Gastrocnemius medialis (tissue), 4 donors: ENCODE measurements around the gene JAG1. TPM values are rescaled to one million over a fixed set of nuclear protein-coding genes. Genes with fewer than 3 reads are reported as not detected.

Experiments used
- ATAC-seq, 2 donors: fragments of 150-250 bp; one replicate each; pipeline ENCODE4 v1.9.1; 2016
- DNase-seq, 2 donors: peaks; one replicate each; pipeline ENCODE4 v3.0.0-alpha.2; 2019
- H3K27ac ChIP-seq, 4 donors: fragments of 200-600 bp; sonication (generic); 1 replicate in 1 of 4; 2 replicates in 3 of 4; pipeline ENCODE4 v1.5.1; 2016 to 2018; ENCODE audit warnings: mild to moderate bottlenecking in 2 of 4, moderate library complexity in 1 of 4
- H3K27me3 ChIP-seq, 3 donors: fragments of 200-600 bp; sonication (generic) in 2 of 3; 1 replicate in 1 of 3; 2 replicates in 2 of 3; pipeline versions ENCODE4 v1.5.1 to v1.6.0; 2016 to 2019; ENCODE audit warnings: mild to moderate bottlenecking in 1 of 3, moderate library complexity in 1 of 3
- H3K36me3 ChIP-seq, 2 donors: fragments of 200-600 bp; sonication (generic) in 1 of 2; one replicate each; pipeline ENCODE4 v1.5.1; 2017 to 2018
- H3K4me1 ChIP-seq, 2 donors: fragments of 200-600 bp; sonication (generic) in 1 of 2; one replicate each; pipeline ENCODE4 v1.5.1; 2016 to 2017; ENCODE audit warnings: mild to moderate bottlenecking in 2 of 2
- H3K4me3 ChIP-seq, 4 donors: fragments of 200-600 bp; sonication (generic) in 3 of 4; 1 replicate in 1 of 4; 2 replicates in 3 of 4; pipeline ENCODE4 v1.5.1; 2016 to 2019; ENCODE audit warnings: mild to moderate bottlenecking in 2 of 4
- H3K9me3 ChIP-seq, 3 donors: fragments of 200-600 bp; sonication (generic) in 2 of 3; 1 replicate in 1 of 3; 2 replicates in 2 of 3; pipeline ENCODE4 v1.5.1; 2016 to 2019
- POLR2A ChIP-seq, 2 donors: fragments of 450-650 bp; IDR thresholded peaks; one replicate each; pipeline ENCODE4 v1.6.1; 2017; ENCODE audit warnings: antibody characterized with exemption in 2 of 2, mild to moderate bottlenecking in 2 of 2, moderate library complexity in 2 of 2
- in situ Hi-C, 4 donors: fragments of 200-750 bp; cut with MboI; loops; one replicate each; pipeline versions ENCODE4 v1.15.0 to v1.8.0; 2017; ENCODE audit warnings: low sequenced_read_pairs in 4 of 4
- intact Hi-C: fragments of 100-400 bp; cut with DNase I; formaldehyde crosslinking; loops from one replicate; pipeline ENCODE4 v1.15.1; 2023; ENCODE audit warnings: low total_unique reads
- total RNA-seq, 4 donors: library from RNA; depleted of rRNA; stranded (reverse); fragments of >200 nt; gene quantifications; one replicate each; pipeline versions ENCODE4 v1.1.0 to v1.2.3, GENCODE V29; 2016
- TF ChIP-seq, protein P1 (sequence below), 5 experiments: fragments of 450-650 bp in 3 of 5; fragments of 200-600 bp in 2 of 5; sonication (generic) in 2 of 5; IDR thresholded peaks in 4 of 5; conservative IDR thresholded peaks in 1 of 5; 1 replicate in 4 of 5; 2 replicates in 1 of 5; pipeline ENCODE4 v1.5.1; 2016 to 2019; ENCODE audit warnings: antibody characterized with exemption in 5 of 5, mild to moderate bottlenecking in 3 of 5, moderate library complexity in 3 of 5

The JAG1 gene
- total RNA-seq, 4 donors from 2014 or later, result 10.3 to 19.6 (median 13.2) TPM

GRCh38 chr20:10662661-10663458 is 10.9 kb downstream of the JAG1 start:
- in situ Hi-C loops, result loop anchor here in 1 of 4 donors (25.0 kb wide), 1 partner anchor 1249 kb away; the partner anchor contains the start of gene BTBD3
- intact Hi-C loops, result no loop called here
- Histone ChIP-seq H3K36me3 (peaks cover 0 to 5% of the 10 kb centered on the region in 2 donors), H3K4me1 (peaks cover 44 to 81% of the 10 kb centered on the region in 2 donors), H3K4me3 (no peak overlapping the region), H3K27me3 (no peaks in the 10 kb centered on the region), H3K27ac (peak overlapping the region in 3 of 4 donors; percentile 5 to 50 (median 25)), H3K9me3 (no peaks in the 10 kb centered on the region)
- TF ChIP-seq, protein P1, sequence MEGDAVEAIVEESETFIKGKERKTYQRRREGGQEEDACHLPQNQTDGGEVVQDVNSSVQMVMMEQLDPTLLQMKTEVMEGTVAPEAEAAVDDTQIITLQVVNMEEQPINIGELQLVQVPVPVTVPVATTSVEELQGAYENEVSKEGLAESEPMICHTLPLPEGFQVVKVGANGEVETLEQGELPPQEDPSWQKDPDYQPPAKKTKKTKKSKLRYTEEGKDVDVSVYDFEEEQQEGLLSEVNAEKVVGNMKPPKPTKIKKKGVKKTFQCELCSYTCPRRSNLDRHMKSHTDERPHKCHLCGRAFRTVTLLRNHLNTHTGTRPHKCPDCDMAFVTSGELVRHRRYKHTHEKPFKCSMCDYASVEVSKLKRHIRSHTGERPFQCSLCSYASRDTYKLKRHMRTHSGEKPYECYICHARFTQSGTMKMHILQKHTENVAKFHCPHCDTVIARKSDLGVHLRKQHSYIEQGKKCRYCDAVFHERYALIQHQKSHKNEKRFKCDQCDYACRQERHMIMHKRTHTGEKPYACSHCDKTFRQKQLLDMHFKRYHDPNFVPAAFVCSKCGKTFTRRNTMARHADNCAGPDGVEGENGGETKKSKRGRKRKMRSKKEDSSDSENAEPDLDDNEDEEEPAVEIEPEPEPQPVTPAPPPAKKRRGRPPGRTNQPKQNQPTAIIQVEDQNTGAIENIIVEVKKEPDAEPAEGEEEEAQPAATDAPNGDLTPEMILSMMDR (IDR thresholded peaks at IDR 0.05 in 4 of 5, conservative IDR thresholded peaks at IDR 0.05 in 1 of 5), result no peak
- TF ChIP-seq POLR2A (IDR thresholded peaks at IDR 0.05), result no peak
- ATAC-seq (no peak), DNase-seq (no peak)

DNA sequence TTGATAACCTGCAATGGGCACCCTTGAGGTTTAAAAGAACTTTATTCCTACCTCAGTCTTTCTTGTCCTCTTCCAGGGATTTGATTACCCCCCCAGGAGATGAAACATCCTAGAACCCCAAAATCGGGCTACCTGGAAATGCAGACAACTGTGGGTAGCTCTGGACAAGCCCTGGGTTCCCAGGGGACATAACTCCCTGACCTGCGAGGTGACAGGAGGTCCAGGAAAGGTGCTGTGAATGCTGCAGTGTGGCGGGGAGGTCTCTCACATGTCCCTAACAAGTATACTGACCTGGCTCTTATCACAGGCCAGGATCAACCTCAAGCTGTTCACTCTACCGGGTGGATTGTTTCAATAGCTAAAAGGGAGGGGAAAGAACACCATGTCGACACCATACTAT is 11.6 kb downstream of the JAG1 start:
- in situ Hi-C loops (loop anchor here in 1 of 4 donors (25.0 kb wide), 1 partner anchor 1250 kb away; the partner anchor contains the start of gene BTBD3), intact Hi-C loops (no loop called here)
- H3K9me3 ChIP-seq, result no peaks in the 10 kb centered on the region
- no peak for TF ChIP-seq POLR2A (IDR thresholded peaks at IDR 0.05)
- TF ChIP-seq, protein P1 (IDR thresholded peaks at IDR 0.05 in 4 of 5, conservative IDR thresholded peaks at IDR 0.05 in 1 of 5), result no peak
- no peak for ATAC-seq
- no peaks in the 10 kb centered on the region for H3K27me3 ChIP-seq
- H3K36me3 ChIP-seq, result peaks cover 0 to 5% of the 10 kb centered on the region in 2 donors
- no peak overlapping the region for H3K4me3 ChIP-seq
- peaks cover 39 to 75% of the 10 kb centered on the region in 2 donors for H3K4me1 ChIP-seq
- no peak for DNase-seq
- H3K27ac ChIP-seq, result peak overlapping the region in 3 of 4 donors; percentile 28 to 50 (median 35)

DNA sequence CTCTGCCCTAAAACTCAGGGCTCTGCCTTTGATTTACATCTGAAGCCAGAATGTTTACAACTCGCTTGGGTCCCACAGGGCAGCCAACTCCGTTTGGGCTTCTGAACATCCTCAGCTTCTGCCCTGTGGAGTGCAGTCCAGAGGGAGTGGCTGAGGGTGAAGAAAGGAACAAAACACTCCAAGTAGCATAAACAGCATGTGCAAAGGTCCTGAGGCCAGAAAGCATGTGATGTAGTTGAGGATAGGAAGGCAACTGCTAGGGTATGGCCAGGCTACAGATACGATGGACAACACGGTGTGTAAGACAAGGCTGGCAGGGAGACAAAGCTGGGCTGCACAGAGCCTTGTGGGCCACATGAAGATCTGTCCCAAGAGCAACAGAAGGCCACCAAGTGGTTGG is 12.5 kb downstream of the JAG1 start:
- H3K4me1 ChIP-seq, result peaks cover 43 to 69% of the 10 kb centered on the region in 2 donors
- in situ Hi-C loops (loop anchor here in 1 of 4 donors (25.0 kb wide), 1 partner anchor 1251 kb away; the partner anchor contains the start of gene BTBD3), intact Hi-C loops (no loop called here)
- DNase-seq (no peak), ATAC-seq (no peak)
- H3K27me3 ChIP-seq, result no peaks in the 10 kb centered on the region
- TF ChIP-seq POLR2A (IDR thresholded peaks at IDR 0.05), result no peak
- TF ChIP-seq, protein P1 (IDR thresholded peaks at IDR 0.05 in 4 of 5, conservative IDR thresholded peaks at IDR 0.05 in 1 of 5), result no peak
- peak overlapping the region; percentile 9 to 69 (median 66) for H3K27ac ChIP-seq
- no peak overlapping the region for H3K4me3 ChIP-seq
- peaks cover 0 to 7% of the 10 kb centered on the region in 2 donors for H3K36me3 ChIP-seq
- H3K9me3 ChIP-seq, result no peaks in the 10 kb centered on the region

- peak overlapping the region in 2 of 4 donors; percentile 17 to 22 for H3K4me3 ChIP-seq
- TF ChIP-seq, protein P1 (IDR thresholded peaks at IDR 0.05 in 4 of 5, conservative IDR thresholded peaks at IDR 0.05 in 1 of 5), result no peak
- no peak for TF ChIP-seq POLR2A (IDR thresholded peaks at IDR 0.05)
- no peaks in the 10 kb centered on the region for H3K9me3 ChIP-seq
- peaks cover 39 to 68% of the 10 kb centered on the region in 2 donors for H3K4me1 ChIP-seq
- DNase-seq, result peak in 1 of 2 donors; percentile 64
- no peaks in the 10 kb centered on the region for H3K27me3 ChIP-seq
- peak overlapping the region in 3 of 4 donors; percentile 65 to 69 (median 66) for H3K27ac ChIP-seq
- in situ Hi-C loops (loop anchor here in 1 of 4 donors (25.0 kb wide), 1 partner anchor 1252 kb away; the partner anchor contains the start of gene BTBD3), intact Hi-C loops (no loop called here)
- H3K36me3 ChIP-seq, result peaks cover 0 to 9% of the 10 kb centered on the region in 2 donors
- peak; percentile 84 to 90 for ATAC-seq
These were observed 13.1 kb downstream of the JAG1 start for GRCh38 chr20:10660661-10661060.
